Effector memory CD4-positive, alpha-beta T cell (primary cell): Measurements from ENCODE around the gene DDX54.

Source experiments
- DNase-seq, 3 donors: peaks; one replicate each; pipeline ENCODE4 v3.0.0-alpha.2; 2020
- H3K27ac ChIP-seq: 2 replicates; pipeline ENCODE4 v1.7.0; 2013; ENCODE audit warnings: mild to moderate bottlenecking, low read length, moderate library complexity; ENCODE audit not compliant: insufficient read depth, poor library complexity, severe bottlenecking
- H3K27me3 ChIP-seq: replicated peaks from 2 replicates; pipeline ENCODE4 v1.7.0; 2013; ENCODE audit warnings: mild to moderate bottlenecking, low read length; ENCODE audit not compliant: insufficient read depth, control insufficient read depth, poor library complexity, severe bottlenecking
- H3K36me3 ChIP-seq: 2 replicates; pipeline ENCODE4 v1.7.0; 2013; ENCODE audit warnings: mild to moderate bottlenecking, low read length, moderate library complexity; ENCODE audit not compliant: control insufficient read depth, insufficient read depth
- H3K4me1 ChIP-seq: 2 replicates; pipeline ENCODE4 v1.7.0; 2013; ENCODE audit warnings: low read length, mild to moderate bottlenecking; ENCODE audit not compliant: control insufficient read depth, insufficient read depth, poor library complexity, severe bottlenecking
- H3K4me3 ChIP-seq: 2 replicates; pipeline ENCODE4 v1.7.0; 2013; ENCODE audit warnings: low read length, low read depth, mild to moderate bottlenecking; ENCODE audit not compliant: insufficient read depth, poor library complexity, severe bottlenecking
- H3K9me3 ChIP-seq: 2 replicates; pipeline ENCODE4 v1.7.0; 2013; ENCODE audit warnings: mild to moderate bottlenecking, low read length, moderate library complexity; ENCODE audit not compliant: control insufficient read depth
- total RNA-seq, 3 donors: gene quantifications; one replicate each; lab custom pipeline; 2026; lab: John Stamatoyannopoulos, UW

Gene DDX54, protein sequence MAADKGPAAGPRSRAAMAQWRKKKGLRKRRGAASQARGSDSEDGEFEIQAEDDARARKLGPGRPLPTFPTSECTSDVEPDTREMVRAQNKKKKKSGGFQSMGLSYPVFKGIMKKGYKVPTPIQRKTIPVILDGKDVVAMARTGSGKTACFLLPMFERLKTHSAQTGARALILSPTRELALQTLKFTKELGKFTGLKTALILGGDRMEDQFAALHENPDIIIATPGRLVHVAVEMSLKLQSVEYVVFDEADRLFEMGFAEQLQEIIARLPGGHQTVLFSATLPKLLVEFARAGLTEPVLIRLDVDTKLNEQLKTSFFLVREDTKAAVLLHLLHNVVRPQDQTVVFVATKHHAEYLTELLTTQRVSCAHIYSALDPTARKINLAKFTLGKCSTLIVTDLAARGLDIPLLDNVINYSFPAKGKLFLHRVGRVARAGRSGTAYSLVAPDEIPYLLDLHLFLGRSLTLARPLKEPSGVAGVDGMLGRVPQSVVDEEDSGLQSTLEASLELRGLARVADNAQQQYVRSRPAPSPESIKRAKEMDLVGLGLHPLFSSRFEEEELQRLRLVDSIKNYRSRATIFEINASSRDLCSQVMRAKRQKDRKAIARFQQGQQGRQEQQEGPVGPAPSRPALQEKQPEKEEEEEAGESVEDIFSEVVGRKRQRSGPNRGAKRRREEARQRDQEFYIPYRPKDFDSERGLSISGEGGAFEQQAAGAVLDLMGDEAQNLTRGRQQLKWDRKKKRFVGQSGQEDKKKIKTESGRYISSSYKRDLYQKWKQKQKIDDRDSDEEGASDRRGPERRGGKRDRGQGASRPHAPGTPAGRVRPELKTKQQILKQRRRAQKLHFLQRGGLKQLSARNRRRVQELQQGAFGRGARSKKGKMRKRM
- total RNA-seq: 81.0 to 101 (median 92.5) reads per million in 3 donors

DNA sequence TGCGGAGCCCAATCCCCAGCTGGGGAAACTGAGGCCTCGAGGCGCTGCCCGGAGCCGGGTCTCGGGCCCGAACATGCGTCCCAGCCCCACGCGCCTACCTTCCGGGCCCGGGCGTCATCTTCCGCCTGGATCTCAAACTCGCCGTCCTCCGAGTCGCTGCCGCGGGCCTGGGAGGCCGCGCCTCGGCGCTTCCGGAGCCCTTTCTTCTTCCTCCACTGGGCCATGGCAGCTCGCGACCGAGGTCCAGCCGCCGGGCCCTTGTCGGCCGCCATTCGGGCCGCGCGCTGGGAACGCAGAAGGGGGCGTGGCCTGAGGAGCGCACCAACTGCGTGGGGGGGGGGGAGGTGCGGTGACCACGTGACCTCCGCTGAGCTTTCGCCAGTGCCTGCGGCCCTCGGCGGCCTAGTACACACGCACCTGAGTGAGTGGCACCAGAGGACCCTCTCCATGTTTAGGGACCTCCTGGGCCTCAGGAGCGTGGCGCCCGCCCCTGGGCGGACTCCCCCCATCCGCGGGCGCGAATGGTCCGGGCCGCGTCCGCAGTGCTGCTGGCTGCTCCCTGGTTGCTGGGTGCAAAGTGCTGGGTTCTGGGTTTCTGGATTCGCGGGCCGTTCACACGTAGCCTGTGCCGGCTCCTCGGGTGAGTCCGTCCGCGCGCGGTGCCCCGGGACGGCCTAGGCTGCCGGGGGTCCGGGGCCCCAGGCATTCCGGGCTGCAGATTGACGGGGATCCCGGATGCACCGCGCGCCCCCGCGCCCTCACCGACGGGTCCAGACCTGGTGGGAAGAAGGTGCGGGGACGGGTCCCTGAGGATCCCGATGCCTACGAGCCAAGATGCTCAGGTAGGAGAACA, at the start of gene DDX54, which contains the start of gene RITA1:
Gene DDX54 (minus strand): TSS at position 299 of the 853 bp plus-strand sequence. CDS start 27 bp downstream, at position 272.
Gene RITA1 (plus strand): TSS at position 542 of the 853 bp plus-strand sequence. CDS start 1,026 bp downstream, outside the sequence.
- Histone ChIP-seq H3K9me3 (no peaks in the 10 kb centered on the region), H3K36me3 (peaks cover 6% of the 10 kb centered on the region), H3K4me1 (peaks cover 16% of the 10 kb centered on the region), H3K4me3 (peak within 1 kb of the TSS; percentile 72), H3K27me3 (no peaks in the 10 kb centered on the region), H3K27ac (peak within 1 kb of the TSS; percentile 87)
- peak; percentile 60 to 75 (median 71) for DNase-seq

DNA sequence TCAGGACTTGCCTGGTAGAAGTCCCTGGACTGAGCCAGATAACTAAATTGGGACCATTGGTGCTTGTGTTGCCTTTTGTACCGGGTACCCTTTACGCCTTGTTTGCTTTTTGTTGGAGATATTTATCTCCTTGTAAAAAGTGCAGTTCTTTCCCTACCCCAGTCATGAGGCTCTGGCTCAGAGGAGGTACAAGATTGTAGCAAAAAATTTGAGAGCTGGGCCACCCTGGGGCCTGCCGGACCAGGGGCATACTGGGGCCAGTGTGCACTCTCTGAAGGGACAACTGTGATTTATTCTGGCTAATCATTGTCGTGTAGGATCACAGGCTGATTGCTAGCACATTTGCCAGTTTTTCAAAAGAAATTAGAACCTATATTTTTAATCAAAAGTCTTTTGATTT, 49.2 kb upstream of the DDX54 start:
- Histone ChIP-seq H3K9me3 (no peaks in the 10 kb centered on the region), H3K36me3 (peaks cover 21% of the 10 kb centered on the region), H3K4me1 (peaks cover 27% of the 10 kb centered on the region), H3K27ac (no peak overlapping the region), H3K4me3 (no peak overlapping the region), H3K27me3 (no peaks in the 10 kb centered on the region)
- DNase-seq: no peak

DNA sequence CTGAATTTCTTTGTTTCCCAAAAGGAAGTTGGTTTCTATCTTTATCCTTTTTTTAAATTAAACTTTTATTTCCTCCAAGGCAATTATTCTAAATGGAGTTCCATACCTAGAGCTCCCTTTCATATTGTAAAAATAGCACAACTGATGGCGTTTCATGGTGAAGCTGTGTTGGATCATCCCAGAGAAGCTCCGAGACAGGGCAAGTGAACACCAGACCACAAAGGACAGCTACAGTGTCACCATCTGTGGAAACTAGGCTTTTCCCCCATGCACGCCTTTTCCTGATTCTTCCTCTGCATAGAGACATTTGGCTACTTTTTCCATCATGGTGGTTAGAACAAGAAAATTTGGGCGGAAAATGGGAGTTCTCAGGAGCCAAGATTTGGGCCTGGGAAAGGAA, 48.7 kb upstream of the DDX54 start:
- H3K36me3 ChIP-seq: peaks cover 21% of the 10 kb centered on the region
- H3K4me1 ChIP-seq: peaks cover 31% of the 10 kb centered on the region
- no peaks in the 10 kb centered on the region for H3K27me3 ChIP-seq
- H3K9me3 ChIP-seq: no peaks in the 10 kb centered on the region
- DNase-seq: no peak
- H3K27ac ChIP-seq: no peak overlapping the region
- H3K4me3 ChIP-seq: no peak overlapping the region

DNA sequence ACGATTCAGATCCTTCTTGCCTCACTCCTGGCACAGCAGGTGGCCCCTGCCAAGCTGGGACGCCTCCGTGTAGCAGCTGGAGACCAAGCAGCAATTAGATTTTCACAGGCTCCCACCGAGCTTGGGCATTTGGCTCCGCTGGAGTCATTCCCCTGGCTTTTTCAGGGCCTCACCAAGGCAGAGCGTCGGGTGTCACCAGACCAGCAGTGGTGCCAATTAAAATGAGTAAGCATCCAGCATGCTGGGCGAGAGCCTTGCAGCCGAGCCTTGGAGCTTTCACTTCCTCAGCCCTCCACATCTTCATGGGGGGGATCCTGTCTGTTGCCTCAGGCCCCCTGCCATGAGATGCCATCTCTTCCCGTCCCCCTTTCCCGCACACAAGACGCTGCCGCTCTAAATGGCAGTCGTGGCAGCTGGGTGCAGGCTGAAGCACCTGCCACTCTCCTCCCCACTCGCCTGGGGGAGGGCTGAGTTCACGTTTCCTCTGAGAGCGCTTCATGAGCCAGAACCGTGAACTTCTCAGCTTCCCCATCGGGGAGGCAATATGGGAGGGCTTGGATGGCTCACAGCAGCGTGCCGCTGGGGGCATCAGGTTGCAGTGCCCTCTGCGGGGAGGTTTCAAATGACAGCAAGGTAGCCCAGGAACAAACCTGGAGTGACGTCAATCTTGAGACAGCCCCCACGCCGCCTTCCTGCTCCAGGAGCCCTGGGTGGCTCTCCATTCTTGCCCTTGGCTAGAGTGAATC, 47.7 kb upstream of the DDX54 start:
- Histone ChIP-seq H3K27ac (peak overlapping the region; percentile 21), H3K4me1 (peaks cover 36% of the 10 kb centered on the region), H3K36me3 (peaks cover 21% of the 10 kb centered on the region), H3K9me3 (no peaks in the 10 kb centered on the region), H3K27me3 (no peaks in the 10 kb centered on the region), H3K4me3 (peak overlapping the region; percentile 18)
- DNase-seq: peak; percentile 13 to 53 (median 37)

DNA sequence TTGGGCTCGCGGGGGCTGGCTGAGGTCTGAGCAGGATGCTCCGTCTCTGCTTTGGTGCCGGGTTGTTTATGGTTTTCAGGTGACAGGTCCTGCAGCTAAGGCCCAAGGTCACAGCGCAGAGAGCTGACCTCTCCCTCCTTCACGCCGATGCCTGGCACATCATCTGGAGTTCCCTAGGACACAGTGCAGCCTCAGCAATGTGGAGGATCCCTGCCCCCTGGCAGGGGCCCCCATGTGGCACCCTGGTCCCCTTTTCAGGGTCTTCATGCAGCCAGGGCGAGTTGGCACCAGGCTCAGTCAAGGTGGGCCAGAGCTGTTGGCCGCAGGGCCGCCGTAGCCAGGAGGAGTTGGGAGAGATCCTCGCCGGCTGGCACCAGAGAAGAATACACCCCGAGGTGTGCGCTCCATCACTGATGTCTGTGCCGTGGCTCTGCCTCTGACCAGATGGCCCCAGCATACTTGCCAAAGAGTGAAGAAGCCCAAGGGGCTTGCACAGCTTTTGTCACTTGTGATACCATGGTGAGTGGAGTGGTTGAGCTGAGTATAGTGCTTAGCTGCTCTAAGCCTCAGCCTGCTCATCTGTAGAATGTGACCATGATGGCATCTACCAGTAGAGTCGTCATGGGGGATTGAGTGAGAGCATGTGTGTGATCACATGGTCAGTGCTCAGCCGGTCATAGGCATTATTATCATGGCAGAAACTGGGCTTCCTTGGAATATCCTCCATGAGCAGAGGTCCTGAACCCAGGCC, 47.0 kb upstream of the DDX54 start:
- DNase-seq: no peak
- Histone ChIP-seq H3K27ac (no peak overlapping the region), H3K27me3 (no peaks in the 10 kb centered on the region), H3K36me3 (peaks cover 26% of the 10 kb centered on the region), H3K9me3 (no peaks in the 10 kb centered on the region), H3K4me3 (no peak overlapping the region), H3K4me1 (peaks cover 36% of the 10 kb centered on the region)

DNA sequence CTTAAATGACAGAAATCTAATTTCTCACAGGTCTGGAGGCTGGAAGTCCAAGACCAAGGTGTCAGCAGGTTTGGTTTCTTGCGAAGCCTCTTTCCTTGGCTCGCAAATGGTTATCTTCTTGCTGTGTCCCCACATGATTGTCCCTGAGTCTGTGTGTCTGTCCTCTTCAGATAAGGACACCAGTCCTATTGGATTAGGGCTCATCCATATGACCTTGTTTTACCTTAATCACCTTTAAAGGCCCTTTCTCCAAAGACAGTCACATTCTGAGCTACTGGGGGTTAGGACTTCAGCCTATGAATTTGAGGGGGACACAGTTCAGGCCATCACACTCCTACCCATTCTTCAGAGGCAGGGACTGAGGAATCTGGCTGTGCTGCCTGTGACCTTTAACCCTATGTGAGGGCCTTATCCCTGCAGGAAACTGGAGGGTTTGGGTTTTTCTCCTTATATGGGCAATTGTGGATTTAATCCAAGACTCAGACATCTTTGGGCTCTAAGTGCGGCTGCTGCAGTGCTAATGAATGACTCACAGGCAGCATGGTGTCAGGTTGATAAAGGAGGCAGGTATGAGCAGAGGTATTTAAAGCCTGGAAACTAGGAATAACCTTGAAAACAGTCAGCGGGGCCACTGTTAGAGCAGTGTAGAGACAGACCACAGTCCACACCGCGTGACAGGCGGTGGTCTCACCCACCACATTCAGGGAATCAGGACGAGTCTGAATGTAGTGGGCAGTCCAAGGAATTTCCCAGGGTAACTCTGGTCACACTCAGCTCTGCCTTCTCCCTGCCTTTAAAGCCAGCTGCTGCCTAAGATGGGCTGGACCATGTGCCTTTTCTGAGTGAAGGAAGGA, 46.2 kb upstream of the DDX54 start:
- Histone ChIP-seq H3K4me1 (peaks cover 36% of the 10 kb centered on the region), H3K27me3 (no peaks in the 10 kb centered on the region), H3K27ac (no peak overlapping the region), H3K4me3 (no peak overlapping the region), H3K36me3 (peaks cover 25% of the 10 kb centered on the region), H3K9me3 (no peaks in the 10 kb centered on the region)
- DNase-seq: no peak

DNA sequence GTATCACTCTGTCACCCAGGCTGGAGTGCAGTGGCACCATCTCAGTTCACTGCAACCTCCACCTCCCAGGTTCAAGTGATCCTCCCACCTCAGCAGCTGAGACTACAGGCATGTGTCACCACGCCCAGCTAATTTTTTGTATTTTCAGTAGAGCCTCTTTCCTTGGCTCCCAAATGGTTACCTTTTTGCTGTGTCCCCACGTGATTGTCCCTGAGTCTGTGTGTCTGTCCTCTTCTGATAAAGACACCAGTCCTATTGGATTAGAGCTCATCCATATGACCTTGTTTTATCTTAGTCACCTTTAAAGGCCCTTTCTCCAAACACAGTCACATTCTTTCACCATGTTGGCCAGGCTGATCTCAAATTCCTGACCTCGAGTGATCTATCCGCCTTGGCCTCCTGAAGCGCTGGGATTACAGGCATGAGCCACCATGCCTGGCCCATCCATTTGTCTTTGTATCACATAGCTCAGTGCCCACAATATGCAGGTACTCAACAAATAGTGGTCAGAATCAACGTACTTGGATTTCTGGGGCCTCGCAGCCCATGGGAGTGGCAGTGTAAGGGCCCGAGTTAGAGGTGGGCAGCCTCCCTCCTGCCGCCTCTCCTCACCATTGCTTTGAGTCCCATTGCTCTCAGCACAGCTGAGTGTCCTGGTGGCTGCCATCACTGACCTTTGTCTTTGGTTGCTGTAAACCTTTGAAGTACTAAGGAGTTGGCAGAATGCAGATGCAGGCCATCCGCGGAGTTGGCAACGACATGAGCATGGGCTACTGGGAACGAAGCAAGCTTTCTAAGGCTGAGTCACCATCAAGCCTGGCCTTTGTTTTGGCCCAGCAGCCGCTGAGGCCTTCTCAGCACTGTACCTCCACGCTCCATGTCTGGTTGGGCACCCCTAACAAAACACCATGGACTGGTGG, 45.3 kb upstream of the DDX54 start:
- Histone ChIP-seq H3K27ac (no peak overlapping the region), H3K36me3 (peaks cover 25% of the 10 kb centered on the region), H3K27me3 (no peaks in the 10 kb centered on the region), H3K4me3 (no peak overlapping the region), H3K4me1 (peaks cover 36% of the 10 kb centered on the region), H3K9me3 (no peaks in the 10 kb centered on the region)
- DNase-seq: no peak
